SKM-1 treated with dmso at 0.1 percent for 144 hours (cell line): ENCODE results near the gene ECHS1.

ENCODE experiments used
- DNase-seq: peaks from one replicate; lab custom pipeline; 2025; ENCODE audit not compliant: unreplicated experiment; lab: John Stamatoyannopoulos, UW

The ECHS1 gene

DNA sequence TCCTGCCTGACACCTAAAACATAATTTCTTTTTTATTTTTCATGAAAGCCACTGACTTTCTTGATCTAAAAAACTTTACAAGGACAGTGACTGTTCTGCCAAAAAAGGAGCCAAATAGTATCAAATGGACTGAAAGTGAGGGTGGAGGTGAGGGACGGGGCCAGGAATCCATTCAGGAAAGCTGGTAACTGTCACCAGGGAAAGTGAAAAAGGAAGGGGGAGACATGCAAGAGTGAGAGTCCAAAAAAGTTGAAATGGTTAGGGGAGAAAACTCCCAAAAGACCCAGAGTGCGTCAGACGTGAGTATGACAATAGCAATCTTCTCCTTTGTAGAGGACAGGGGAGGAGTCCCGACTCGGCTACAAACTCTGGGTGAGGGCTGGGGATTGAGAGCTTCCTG is 28.9 kb downstream of the ECHS1 start:
- DNase-seq, result no peak

DNA sequence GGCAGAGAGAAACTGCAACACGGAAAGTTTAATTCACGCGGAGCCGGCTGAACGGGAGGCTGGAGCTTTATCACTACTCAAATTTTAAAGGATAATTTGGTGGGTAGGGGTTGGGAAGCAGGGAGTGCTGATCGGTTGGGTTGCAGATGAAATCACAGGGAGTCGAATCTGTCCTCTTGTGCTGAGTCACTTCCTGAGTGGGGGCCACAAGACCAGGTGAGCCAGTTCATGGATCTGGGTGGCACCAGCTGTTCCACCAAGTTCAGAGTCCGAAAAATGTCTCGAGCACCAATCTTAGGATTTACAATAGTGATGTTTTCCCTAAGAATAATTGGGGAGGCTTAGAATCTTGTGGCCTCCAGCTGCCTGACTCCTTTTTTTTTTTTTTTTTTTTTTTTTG is 29.6 kb downstream of the ECHS1 start:
- DNase-seq, result no peak

DNA sequence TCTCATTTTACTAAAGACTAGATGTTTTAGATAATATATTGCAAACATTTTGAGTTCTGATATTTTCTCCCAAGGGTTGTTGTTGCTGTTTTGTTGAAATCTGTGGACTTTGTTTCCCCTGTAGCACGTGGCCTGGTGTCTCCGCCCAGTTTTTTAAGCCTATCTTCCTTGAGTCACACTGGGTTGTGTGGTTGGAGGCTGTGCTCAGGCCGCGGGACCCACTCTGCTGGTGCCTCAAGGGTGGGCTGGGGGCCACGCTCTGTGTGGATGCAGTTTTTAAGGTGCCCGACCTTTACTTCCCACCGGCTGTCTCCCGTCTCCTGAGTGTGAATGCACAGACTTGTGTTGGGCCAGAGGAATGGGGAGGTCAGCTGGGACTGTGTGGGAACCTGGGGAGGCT is 30.2 kb downstream of the ECHS1 start:
- no peak for DNase-seq

DNA sequence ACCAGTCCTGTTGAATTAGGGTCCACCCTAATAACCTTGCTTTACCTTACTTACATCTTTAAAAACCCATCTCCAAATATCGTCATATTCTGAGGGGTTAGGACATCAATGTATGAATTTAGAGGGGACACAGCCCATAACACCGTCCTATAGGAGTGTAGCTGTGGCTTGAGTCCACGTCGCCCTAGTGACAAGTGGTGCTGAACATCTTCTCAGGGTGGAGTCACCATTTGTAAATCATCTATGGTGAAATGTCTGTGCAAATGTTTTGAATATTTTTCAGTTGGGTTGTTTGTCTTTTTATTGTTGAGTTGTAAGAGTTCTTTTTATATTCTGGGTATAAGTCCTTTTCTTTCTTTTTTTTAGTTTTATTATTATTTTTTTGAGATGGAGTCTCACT is 31.2 kb downstream of the ECHS1 start:
- no peak for DNase-seq

DNA sequence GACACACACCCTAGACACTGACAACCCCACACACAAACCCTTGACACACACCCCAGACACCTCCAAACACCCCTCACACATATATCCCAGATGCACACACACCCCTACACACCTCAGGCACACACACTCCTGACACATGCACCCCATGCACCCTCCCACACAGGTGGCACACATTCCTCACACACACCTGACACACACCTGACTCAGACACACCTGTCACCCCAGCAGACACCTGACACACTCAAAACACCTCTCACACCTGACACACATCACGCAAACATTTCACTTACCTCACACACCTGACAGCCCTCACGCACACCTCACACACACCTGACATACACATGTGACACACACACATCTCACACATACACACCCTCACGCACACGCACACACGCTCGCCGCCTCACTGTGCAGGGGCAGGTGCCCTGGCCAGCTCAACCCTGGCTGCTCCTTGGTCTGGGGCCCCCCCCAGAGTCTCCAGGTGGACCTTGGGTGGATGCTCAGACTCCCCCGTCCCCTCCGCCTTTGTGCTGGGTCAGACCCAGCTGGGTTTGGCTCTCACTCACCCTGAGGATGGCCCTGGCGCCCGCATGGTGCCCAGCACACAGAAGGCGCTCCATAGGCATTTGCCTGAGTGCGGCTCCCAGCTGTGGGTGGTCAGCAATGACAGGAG is 33.3 kb downstream of the ECHS1 start:
- no peak for DNase-seq

GRCh38 chr10:133338080-133339071 is 34.8 kb downstream of the ECHS1 start:
- no peak for DNase-seq

GRCh38 chr10:133337370-133337725 is 35.8 kb downstream of the ECHS1 start:
- DNase-seq, result no peak

DNA sequence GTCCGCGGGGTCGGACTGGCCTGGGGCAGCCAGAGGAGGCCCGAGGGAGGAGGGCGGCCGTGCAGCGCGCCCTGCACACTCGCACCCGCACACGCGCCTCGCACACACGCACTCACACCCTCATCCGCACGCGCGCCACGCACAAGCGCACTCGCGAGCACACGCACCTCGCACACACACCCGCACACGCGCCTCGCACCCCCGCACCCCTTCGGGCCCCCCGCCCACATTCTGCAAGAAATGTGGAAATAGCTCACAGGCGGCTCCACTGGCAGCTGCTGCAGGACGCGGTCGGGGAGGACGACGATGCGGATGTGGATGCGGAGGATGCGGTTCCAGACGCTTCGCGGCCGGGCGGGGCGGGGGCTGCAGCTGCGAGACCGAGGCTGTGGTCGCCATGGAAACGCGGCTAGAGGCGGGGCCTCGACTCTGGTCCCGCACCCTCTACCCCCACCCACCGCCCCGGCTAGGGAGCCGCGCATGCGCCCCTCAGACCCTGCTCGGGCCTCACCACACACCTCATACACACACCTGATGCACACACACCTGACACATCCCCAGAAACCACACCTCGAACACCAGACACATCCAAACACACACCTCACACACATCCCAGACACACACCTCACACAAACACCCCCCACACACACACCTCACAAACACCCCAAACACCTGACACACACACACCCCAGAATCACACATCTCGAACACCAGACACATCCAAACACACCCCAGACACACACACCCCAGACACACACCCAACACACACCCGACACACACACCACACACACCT is 36.4 kb downstream of the ECHS1 start, which contains the start of gene CALY:
Gene CALY (minus strand): TSS at position 320 of the 793 bp plus-strand sequence. CDS start 7,907 bp downstream, outside the sequence.
- no peak for DNase-seq

- DNase-seq, result no peak
These were observed 37.0 kb downstream of the ECHS1 start for GRCh38 chr10:133336118-133336576.

GRCh38 chr10:133335246-133336117 is 37.7 kb downstream of the ECHS1 start:
- no peak for DNase-seq

- no peak for DNase-seq
These were observed 38.5 kb downstream of the ECHS1 start for GRCh38 chr10:133334503-133335245.

- DNase-seq, result no peak
These were observed 40.0 kb downstream of the ECHS1 start for GRCh38 chr10:133332936-133333699.

GRCh38 chr10:133329491-133330202 is 43.5 kb downstream of the ECHS1 start:
- peak; percentile 65 for DNase-seq

DNA sequence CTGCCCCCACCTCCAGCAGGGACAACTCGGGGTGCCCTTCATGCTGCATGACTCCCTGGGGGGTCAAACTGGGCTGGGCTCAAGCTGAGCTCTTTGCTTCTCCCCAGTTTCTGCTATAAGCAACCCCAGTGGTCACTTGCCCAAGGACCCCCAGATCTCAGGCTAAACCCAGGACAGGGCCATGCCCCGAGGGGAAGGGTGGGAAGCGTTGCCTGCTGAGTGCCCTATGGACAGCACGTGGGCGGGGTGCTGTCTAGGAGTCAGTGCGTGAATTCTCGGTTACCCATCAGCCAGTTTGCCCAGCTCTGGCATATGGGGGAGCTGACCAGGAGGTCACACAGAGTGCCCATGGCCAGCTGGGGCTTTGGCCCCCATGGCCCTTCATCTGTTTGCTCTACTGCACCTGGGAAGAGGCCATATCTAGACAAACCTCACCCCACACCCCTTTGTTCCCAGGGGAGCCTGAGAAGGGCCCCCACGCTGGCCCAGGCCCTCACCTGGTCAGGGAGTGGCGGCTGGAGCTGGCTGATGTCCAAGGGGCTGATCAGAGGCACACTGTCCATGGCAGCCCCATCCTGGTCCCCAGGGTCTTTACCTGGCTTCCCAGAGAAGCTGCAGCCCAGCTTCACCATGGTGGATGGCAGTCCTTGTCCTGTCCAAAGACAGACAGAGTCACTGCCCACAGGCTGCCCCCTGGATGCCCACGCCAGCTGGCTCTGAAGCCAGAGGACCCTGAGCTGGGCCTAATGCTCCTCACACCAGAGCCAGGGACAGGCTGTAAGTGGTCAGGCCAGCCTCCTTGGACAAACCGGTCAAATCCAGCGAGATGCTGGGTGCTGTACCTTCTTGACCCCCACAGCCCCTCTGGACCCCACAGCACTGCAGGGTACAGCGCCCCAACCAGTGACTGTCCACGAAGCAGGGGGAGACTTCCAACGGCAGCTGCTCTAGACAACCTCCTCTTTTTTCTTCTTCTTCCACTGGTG is 44.5 kb downstream of the ECHS1 start:
- no peak for DNase-seq

GRCh38 chr10:133327651-133328357 is 45.4 kb downstream of the ECHS1 start:
- DNase-seq, result no peak
